Right ventricle myocardium inferior (tissue), 1 donor: Measurements from ENCODE around the gene CT45A8. TPM values are rescaled to one million over a fixed set of nuclear protein-coding genes. Genes with fewer than 3 reads are reported as not detected.
"Not testable (repeated sequence)": the region's sequence is repeated elsewhere in the genome, so short reads cannot be mapped to it uniquely, and the experiment has no call there.

Experiments
- ATAC-seq: fragments of 200-7000 bp; cut with Tn5 transposase; one replicate; pipeline ENCODE4 v1.9.1; 2020; ENCODE audit warnings: mild to moderate bottlenecking, moderate library complexity
- DNase-seq: peaks from one replicate; pipeline ENCODE4 v3.0.0; 2021; ENCODE audit errors: missing footprints
- intact Hi-C: fragments of 100-400 bp; cut with DNase I; formaldehyde crosslinking; loops from one replicate; pipeline ENCODE4 v1.11.0; 2022
- long read RNA-seq: library from polyadenylated mRNA; unstranded; transcript quantifications from one replicate; pipeline ENCODE4 v2.0.0, GENCODE V29; 2021
- total RNA-seq: library from RNA; stranded (reverse); fragmentation: NEBNext Ultra II Directional; extraction: Animal tissue kit (Norgen Biotek cat#: 25700); gene quantifications from one replicate; pipeline ENCODE4 v1.2.1, GENCODE V29; 2021
- donor health status: DM: no; HTN: yes; CAD: no; lungs with severe emphysema.

Gene CT45A8, protein sequence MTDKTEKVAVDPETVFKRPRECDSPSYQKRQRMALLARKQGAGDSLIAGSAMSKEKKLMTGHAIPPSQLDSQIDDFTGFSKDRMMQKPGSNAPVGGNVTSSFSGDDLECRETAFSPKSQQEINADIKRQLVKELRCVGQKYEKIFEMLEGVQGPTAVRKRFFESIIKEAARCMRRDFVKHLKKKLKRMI
- not detected for total RNA-seq
- long read RNA-seq = 0 reads

DNA sequence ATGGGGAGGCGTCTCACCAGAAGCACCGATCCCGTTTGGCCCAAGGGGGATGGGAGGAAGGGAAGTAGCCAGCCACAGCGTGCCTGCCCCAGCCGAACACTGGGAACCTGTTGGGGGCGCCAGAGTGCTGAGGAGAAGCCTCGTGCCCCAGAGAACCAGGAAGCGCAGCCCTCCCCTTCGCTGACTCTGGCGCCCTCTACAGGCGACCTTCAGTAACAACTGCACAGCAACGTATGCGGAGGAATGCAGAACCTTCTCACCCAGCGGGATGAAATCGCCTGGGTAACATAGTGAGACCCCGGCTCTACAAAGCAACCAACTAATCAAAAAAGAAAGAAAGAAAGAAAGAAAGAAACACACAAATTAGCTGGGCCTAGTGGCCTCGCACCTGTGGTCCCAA is at the start of gene CT45A8:
TSS of gene CT45A8 (minus strand) at position 101 of the 400 bp plus-strand sequence. CDS start 3,755 bp downstream, outside the sequence.
- ATAC-seq, DNase-seq, intact Hi-C loops: not testable (repeated sequence)

DNA sequence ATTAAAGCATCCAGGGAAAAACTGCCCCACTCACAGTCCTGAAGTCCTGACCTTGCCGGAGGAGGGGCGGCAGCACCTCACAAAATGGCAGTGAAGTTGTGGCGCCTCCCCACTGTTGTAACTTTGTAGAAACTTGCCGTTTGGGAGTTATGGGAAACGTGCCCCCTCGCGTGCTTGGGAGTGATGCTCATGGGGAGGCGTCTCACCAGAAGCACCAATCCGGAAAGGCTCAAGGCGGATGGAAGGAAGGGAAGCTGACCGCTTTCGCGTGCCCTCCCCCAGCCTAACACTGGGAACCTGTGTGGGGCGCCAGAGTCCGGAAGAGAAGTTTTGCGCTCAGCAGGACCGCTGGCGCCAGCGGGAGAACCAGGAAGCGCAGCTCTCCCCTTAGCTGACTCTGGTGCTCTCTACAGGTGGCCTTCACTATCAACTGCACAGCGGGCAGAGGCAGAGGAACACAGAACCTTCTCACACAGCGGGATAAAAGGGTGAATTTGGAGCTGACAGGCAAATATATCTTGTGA is 39.0 kb upstream of the CT45A8 start, which contains the start of the genes CT45A10 and SAGE1:
TSS of gene CT45A10 (minus strand) at position 151 of the 524 bp plus-strand sequence. CDS start 8,100 bp downstream, outside the sequence.
TSS of gene SAGE1 (plus strand) at position 423 of the 524 bp plus-strand sequence. CDS start 2,527 bp downstream, outside the sequence.
- no peak for DNase-seq
- intact Hi-C loops = no loop called here
- no peak for ATAC-seq

DNA sequence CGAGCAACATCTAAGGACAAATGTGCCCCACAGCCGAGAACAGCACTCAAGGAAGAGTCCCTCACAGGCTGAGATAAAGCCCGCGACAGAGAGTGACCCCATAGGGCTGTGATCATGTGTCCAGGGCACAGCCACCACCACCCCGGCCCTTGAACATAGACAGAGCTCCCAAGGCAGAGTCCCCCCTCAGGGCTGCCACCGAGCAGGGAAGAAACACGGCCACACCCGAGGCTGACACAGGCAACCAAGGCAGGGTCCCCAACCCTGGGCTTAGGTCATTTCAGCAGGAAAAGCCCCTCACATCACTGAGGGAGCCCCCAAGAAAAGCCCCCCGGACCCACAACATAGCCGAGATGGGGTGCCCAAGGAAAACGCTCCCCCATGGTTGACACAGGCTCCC is 38.4 kb upstream of the CT45A8 start:
- intact Hi-C loops = no loop called here
- DNase-seq (no peak), ATAC-seq (no peak)

DNA sequence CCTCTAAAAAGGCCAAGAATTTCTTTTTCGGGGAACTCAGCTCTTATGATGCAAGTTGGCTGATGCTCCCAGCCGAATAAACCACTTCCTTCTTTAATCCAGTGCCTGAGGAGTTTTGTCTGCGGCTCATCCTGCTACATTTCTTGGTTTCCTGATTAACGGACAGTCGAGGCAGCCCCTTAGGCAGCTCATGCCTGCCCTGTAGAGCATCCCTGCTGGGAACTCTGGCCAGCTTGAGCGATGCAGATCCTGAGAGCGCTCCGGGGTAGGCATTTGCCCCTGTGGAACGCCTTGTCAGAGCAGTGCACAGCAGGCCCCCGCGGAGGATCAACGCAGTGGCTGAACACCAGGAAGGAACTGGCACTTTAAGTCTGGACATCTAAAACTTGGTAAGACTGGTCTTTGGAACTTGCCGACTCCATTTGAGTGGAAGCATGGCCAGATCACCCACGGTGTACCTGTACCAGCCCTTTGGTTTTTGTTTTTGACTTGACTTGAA is 35.8 kb upstream of the CT45A8 start:
- DNase-seq (no peak), ATAC-seq (no peak)
- intact Hi-C loops = no loop called here

DNA sequence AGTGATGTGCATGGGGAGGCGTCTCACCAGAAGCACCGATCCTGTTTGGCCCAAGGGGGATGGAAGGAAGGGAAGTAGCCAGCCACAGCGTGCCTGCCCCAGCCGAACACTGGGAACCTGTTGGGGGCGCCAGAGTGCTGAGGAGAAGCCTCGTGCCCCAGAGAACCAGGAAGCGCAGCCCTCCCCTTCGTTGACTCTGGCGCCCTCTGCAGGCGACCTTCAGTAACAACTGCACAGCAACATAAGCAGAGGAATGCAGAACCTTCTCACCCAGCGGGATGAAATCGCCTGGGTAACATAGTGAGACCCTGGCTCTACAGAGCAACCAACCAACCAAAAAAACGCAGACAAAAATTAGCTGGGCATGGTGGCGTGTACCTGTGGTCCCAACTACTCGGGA is 34.6 kb upstream of the CT45A8 start:
- ATAC-seq, intact Hi-C loops, DNase-seq: not testable (repeated sequence)

DNA sequence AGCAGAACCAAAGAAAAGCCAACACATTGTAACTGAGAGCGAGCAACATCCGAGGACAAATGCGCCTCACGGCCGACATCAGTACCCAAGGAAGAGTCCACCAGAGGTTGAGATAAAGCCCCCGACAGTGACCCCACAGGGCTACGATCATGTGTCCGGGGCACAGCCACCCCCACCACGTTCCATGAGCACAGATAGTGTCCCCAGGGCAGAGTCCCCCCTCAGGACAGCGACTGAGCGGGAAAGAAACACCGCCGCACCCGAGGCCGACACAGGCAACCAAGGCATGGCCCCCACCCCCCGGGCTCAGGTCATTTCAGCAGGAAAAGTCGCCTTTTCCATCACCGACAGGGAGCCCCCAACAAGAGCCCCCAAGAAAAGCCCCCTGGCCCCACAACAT is 33.9 kb upstream of the CT45A8 start:
- DNase-seq, intact Hi-C loops, ATAC-seq: not testable (repeated sequence)

DNA sequence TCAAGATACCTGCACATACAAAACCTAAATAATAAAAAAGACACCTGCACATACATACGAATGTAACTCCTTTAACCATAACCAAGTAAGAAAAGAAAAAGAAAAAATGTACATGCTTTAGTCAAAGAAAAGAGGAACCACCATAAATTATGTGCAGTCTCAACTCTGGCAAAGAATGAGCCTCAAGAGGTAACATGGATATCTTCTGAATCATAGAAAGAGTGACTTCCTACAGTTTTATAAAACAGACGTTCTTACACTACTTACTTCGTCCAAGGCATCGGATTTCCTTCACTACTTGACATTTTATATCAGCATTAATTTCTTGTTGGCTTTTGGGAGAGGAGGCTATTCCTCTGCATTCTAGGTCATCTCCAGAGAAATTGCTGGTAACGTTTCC is 28.4 kb upstream of the CT45A8 start:
- not testable (repeated sequence) for ATAC-seq

DNA sequence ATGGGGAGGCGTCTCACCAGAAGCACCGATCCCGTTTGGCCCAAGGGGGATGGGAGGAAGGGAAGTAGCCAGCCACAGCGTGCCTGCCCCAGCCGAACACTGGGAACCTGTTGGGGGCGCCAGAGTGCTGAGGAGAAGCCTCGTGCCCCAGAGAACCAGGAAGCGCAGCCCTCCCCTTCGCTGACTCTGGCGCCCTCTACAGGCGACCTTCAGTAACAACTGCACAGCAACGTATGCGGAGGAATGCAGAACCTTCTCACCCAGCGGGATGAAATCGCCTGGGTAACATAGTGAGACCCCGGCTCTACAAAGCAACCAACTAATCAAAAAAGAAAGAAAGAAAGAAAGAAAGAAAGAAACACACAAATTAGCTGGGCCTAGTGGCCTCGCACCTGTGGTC is 17.4 kb upstream of the CT45A8 start, which contains the start of gene CT45A9:
TSS of gene CT45A9 (minus strand) at position 101 of the 400 bp plus-strand sequence. CDS start 3,751 bp downstream, outside the sequence.
- DNase-seq, intact Hi-C loops, ATAC-seq: not testable (repeated sequence)

More for the DNA sequence above, 28.4 kb upstream of the CT45A8 start:
- DNase-seq, intact Hi-C loops: not testable (repeated sequence)

DNA sequence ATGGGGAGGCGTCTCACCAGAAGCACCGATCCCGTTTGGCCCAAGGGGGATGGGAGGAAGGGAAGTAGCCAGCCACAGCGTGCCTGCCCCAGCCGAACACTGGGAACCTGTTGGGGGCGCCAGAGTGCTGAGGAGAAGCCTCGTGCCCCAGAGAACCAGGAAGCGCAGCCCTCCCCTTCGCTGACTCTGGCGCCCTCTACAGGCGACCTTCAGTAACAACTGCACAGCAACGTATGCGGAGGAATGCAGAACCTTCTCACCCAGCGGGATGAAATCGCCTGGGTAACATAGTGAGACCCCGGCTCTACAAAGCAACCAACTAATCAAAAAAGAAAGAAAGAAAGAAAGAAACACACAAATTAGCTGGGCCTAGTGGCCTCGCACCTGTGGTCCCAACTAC is 17.2 kb downstream of the CT45A8 start, which contains the start of gene CT45A7:
TSS of gene CT45A7 (minus strand) at position 101 of the 400 bp plus-strand sequence. CDS start 3,747 bp downstream, outside the sequence.
- intact Hi-C loops, ATAC-seq, DNase-seq: not testable (repeated sequence)

DNA sequence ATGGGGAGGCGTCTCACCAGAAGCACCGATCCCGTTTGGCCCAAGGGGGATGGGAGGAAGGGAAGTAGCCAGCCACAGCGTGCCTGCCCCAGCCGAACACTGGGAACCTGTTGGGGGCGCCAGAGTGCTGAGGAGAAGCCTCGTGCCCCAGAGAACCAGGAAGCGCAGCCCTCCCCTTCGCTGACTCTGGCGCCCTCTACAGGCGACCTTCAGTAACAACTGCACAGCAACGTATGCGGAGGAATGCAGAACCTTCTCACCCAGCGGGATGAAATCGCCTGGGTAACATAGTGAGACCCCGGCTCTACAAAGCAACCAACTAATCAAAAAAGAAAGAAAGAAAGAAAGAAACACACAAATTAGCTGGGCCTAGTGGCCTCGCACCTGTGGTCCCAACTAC is 34.4 kb downstream of the CT45A8 start, which contains the start of gene CT45A2:
TSS of gene CT45A2 (minus strand) at position 101 of the 400 bp plus-strand sequence. CDS start 3,747 bp downstream, outside the sequence.
- DNase-seq, intact Hi-C loops, ATAC-seq: not testable (repeated sequence)

DNA sequence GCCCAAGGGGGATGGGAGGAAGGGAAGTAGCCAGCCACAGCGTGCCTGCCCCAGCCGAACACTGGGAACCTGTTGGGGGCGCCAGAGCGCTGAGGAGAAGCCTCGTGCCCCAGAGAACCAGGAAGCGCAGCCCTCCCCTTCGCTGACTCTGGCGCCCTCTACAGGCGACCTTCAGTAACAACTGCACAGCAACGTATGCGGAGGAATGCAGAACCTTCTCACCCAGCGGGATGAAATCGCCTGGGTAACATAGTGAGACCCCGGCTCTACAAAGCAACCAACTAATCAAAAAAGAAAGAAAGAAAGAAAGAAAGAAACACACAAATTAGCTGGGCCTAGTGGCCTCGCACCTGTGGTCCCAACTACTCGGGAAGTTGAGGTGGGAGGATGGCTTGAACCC is 51.7 kb downstream of the CT45A8 start, which contains the start of gene CT45A6:
TSS of gene CT45A6 (minus strand) at position 101 of the 400 bp plus-strand sequence. CDS start 3,794 bp downstream, outside the sequence.
- ATAC-seq, intact Hi-C loops, DNase-seq: not testable (repeated sequence)

Other genes with a start within 250 kb of the CT45A8 start
- gene CT45A1, start 140.9 kb downstream of the CT45A8 start, total RNA-seq = not detected
- not detected for gene CT45A3, start 86.3 kb downstream of the CT45A8 start, total RNA-seq
- gene CT45A5, start 69.0 kb downstream of the CT45A8 start, total RNA-seq = not detected
- gene CT45A6, start 51.8 kb downstream of the CT45A8 start, total RNA-seq = not detected
- gene CT45A2, start 34.5 kb downstream of the CT45A8 start, total RNA-seq = not detected
- not detected for gene CT45A7, start 17.3 kb downstream of the CT45A8 start, total RNA-seq
- gene CT45A9, start 17.3 kb upstream of the CT45A8 start, total RNA-seq = not detected
- gene CT45A10, start 38.9 kb upstream of the CT45A8 start, total RNA-seq = not detected
- gene SAGE1, start 39.2 kb upstream of the CT45A8 start, total RNA-seq = not detected
- 22.4 TPM for gene MMGT1, start 119.5 kb upstream of the CT45A8 start, total RNA-seq
- 15.4 TPM for gene SLC9A6, start 130.9 kb upstream of the CT45A8 start, total RNA-seq